ENCODE measurements around the gene WNT7B.

The WNT7B gene

DNA sequence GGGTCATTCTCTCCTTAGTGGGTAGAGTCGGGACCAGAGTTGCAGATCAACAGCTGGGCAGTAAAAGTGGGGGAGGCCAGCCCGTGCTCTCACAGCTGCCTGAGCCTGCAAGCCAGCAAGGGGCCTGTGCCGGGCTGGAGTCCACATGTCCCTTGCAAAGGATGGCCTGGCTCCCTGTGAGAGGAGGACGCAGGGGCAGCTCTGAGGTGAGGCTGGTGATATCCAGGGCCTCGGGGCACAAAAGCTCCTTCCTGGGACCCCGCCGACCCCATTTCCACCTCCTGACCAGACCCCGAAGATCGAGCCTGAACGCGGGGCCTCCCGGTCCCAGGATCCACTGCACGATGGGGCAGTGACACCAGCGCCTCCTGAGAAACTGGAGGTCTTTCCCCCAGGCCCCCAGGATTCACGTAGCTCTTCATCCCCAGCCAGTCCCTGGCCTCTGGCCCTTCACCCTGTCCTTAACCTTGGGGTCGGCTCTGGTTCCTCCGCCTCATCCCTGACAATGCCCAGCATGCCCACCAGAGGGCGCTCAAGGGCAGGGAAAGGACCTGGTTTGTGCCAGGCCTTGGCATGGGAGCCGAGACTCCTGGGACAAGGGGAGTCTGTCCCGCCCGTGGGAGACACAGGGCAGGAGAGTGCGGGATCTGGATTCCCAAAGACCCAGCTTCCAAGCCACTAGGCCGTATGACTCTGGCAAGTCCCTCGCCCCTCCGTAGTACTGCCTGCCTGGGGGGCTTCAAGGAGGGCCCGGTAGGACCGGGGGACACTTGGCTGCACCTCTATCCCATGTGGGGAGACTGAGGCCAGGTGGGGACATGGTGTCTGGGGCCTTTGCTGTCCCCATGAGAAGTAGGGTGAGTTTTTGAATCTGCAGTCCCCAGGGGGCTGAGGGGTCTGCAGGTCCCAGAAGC is 17.8 kb upstream of the WNT7B start:
- peak; percentile 85 for DNase-seq

GRCh38 chr22:45993841-45994240 is 16.9 kb upstream of the WNT7B start:
- DNase-seq, result no peak

DNA sequence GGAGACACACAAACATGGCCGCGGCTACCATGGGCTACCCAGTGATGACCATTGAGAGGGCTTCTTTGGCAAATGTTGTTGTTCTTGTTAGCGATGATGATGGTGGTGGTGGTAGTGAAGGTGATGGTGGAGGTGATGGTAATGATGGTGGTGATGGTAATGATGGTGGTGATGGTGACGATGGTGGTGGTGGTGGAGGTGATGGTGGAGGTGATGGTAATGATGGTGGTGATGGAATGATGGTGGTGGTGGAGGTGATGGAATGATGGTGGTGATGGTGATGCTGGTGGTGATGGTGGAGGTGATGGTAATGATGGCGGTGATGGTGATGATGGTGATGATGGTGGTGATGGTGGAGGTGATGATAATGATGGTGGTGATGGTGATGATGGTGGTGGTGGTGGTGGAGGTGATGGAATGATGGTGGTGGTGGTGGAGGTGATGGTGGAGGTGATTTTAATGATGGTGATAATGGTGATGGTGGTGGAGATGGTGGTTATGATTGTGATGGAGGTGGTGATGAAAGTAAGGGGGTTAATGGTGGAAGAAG is 16.3 kb upstream of the WNT7B start:
- no peak for DNase-seq

DNA sequence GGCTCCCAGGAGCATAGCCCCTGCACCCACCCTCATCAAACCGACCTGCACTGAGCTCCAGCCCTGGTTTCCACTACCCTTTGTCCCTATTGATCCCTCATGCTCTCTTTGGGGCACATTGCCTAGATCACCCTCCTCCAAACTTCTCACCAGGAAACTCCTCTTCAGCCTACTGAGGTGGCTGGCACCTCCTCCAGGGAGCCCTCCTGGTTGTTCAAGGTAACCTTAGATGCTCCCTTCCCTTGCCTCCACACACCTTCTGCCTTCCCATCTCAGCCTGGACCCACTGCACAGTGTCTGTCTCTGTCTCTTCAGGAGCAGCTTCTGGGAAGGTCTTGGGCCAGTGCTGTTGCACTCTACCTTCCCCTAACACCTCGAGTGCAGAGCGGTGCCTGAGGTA is 15.8 kb upstream of the WNT7B start:
- DNase-seq, result no peak

GRCh38 chr22:45991098-45991497 is 14.1 kb upstream of the WNT7B start:
- DNase-seq, result no peak

- DNase-seq, result no peak
These were observed 10.3 kb upstream of the WNT7B start for GRCh38 chr22:45987136-45987861.

- no peak for DNase-seq
These were observed 7.5 kb upstream of the WNT7B start for GRCh38 chr22:45984316-45984916.

DNA sequence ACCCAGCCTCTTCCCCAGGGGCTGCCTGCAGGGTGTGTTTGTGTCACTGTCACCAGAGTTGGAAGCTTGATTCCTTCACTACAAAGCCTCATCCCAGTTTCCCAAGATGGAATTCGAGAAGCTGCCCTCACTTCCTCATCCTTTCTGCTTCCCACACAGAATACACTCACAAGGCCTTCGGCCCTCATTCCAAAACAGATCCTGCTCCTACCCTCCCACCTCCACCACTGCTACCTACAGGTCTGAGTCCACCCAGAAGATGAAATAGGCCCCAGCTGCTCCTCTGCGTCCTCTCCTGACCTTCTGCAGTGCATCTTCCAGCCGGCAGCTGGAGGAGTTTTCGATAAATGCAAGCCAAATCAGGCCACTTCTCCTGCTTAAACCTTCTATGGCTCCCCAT is 6.8 kb upstream of the WNT7B start:
- no peak for DNase-seq

DNA sequence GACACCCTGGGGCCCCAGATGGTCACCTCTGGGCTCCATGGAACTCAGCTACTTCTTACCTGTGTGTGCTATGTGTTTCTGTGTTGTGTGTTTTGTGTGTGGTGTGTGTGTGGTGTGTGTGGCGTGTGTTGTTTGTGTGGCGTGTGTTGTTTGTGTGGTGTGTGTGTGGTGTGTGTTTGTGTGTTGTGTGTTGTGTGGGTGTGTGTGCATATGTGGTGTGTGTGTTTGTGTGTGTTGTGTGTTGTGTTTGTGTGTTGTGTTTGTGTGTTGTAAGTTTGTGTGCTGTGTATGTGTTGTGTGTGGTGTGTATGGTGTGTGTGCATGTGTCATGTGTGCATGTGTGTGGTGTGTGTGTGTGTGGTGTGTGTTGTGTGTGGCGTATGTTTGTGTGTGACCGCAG is 3.8 kb upstream of the WNT7B start:
- DNase-seq, result no peak

GRCh38 chr22:45980268-45980570 is 3.3 kb upstream of the WNT7B start:
- DNase-seq, result no peak

GRCh38 chr22:45978275-45978713 is 1.3 kb upstream of the WNT7B start:
- no peak for DNase-seq

DNA sequence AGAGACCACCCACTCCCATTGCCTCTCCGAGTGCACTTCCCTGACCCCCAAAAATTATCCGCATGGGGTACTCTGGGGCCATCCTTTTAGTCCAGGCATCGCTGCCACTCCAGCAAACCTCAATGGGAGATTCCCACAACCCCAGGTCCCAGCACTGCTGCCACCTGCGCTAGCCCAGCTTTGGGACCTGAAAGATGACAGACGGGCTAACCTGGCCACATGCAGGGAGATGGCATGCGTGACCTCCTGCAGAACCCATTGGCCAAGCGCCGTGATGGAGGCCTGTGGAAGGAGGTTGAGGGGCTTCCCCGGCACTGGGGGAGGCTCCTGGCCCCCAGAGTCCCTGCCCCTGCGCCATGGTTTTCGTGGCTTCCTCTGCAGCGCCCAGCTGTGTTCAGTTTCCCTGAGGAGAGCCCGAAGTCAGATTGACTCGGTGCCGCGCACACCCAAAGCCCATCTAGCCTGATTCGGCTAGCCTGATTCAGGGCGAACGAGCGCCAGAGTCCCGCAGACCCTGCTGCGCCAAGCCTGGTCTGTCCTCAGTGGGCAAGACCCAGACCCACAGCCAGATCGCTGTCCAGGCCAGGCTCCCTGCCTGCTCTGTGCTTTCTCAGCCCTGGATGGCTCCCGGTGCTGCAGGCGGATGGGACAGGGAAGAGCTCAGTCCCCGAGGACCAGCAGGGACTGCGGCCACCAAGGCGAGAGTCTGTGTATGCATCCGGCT is 751 bp upstream of the WNT7B start:
- no peak for DNase-seq

DNA sequence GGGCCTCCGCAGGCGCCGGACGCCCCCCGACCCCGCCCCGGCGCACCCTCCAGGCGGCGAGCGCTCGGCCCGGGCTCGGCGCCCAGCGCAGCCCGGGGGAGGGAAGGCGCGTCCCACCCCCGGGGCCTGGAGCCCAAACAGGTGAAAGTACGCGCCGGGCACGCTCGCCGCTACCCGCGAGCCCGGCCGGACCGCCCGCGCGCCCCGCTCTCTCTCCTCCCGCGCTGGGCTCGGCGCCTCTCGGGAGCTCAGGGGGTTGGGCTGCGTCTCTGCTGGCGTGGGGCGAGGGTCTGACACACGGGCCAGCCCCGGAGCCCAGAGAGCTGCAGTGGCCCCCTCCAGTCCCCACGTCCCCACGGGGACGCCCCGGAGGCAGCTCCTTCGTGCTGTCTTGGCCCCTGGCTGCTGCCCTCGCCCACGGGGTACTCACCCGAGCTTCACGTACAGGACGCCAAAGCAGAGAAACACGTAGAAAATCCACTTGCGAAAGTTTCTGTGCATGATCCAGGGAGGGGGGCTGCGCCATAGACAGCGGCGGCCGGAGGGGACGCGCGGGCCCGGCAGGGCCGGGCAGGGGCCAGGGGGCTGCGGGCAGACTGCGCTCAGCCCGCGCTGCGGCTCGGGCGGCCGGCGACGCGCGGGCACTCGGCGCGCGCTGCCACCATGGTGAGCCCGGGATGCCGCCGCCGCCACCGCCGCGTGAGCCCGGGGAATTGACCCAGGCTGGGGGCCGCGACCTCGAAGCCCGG is 534 bp downstream of the WNT7B start:
- DNase-seq, result no peak

GRCh38 chr22:45975164-45976161 is 1.5 kb downstream of the WNT7B start:
- DNase-seq, result no peak

GRCh38 chr22:45974498-45974897 is 2.5 kb downstream of the WNT7B start:
- DNase-seq, result no peak

GRCh38 chr22:45972889-45973253 is 4.1 kb downstream of the WNT7B start:
- DNase-seq, result no peak

GRCh38 chr22:45972091-45972888 is 4.7 kb downstream of the WNT7B start:
- DNase-seq, result no peak

- DNase-seq, result no peak
These were observed 5.4 kb downstream of the WNT7B start for GRCh38 chr22:45971408-45972028.

DNA sequence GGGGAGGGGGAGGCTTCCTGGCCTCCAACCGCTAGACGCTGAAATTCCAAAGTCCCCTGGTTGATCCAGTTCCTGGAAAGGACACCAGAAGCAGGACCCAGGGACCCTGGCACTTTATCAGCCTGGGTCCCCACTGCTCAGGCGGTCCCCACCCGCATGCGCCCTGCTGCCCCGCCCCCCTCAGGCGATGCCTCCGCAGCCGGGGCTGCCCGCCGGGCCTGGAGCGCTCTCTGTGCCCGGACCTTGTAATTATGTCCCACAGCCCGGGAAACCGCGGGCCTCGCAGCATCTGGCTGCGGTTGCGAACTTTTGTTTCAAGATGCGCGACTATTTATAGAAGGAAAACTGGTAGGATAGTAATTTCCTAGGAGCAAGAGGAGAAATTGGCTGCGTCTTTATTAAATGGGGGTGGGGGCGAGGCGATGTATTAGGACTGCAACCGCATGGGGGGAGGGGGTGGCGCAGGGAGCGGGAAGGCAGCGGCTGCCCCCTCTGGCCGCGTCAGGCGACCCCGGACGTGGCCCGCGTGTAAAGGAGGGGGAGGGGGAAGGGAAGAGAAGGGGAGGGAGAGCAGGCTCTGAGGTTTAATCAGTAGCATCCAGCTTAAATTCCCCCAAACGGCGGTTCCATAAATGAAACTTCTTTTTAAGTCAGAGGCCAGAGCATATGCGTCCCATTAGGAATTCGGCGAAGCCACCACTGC is 6.1 kb downstream of the WNT7B start:
- no peak for DNase-seq
